GM13977 (cell line): ENCODE results near the gene TGFBR3.

Experiments used
- DNase-seq: peaks from one replicate; pipeline ENCODE4 v3.0.0; 2012; ENCODE audit warnings: low spot score
- in situ Hi-C: fragments of 300-500 bp; cut with MboI; formaldehyde crosslinking; loops from one replicate; pipeline ENCODE4 v1.12.0; 2022; ENCODE audit warnings: low sequenced_read_pairs, low pct_unique_long_range_greater_than_20kb, mixed read lengths, inconsistent platforms; ENCODE audit not compliant: unreplicated experiment
- TF ChIP-seq, protein P1 (sequence below): IDR thresholded peaks from 2 replicates; pipeline ENCODE4 v1.5.1; 2012; ENCODE audit warnings: mild to moderate bottlenecking, control low read depth; ENCODE audit not compliant: insufficient read depth; ENCODE audit errors: extremely low read depth, missing control alignments

TGFBR3 gene

DNA sequence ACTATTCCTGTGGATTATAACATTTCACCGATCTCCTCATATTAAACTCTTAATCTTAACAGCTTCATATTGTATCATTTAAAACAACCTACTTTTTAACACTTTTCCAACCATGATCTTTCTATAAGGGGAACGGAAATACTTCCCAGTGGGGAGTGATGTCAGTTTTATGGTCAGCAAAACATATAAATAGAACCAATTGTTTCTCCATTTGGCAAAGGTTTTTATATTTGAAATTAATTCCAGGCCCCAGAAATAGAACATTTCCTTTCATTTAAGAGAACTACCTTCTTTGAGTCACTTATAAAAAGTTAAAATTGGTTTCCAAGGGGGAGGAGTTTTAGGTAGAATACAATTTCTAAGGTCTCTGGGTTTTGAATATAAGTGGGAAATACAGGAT is 189.6 kb downstream of the TGFBR3 start:
- no peak for DNase-seq
- TF ChIP-seq, protein P1, sequence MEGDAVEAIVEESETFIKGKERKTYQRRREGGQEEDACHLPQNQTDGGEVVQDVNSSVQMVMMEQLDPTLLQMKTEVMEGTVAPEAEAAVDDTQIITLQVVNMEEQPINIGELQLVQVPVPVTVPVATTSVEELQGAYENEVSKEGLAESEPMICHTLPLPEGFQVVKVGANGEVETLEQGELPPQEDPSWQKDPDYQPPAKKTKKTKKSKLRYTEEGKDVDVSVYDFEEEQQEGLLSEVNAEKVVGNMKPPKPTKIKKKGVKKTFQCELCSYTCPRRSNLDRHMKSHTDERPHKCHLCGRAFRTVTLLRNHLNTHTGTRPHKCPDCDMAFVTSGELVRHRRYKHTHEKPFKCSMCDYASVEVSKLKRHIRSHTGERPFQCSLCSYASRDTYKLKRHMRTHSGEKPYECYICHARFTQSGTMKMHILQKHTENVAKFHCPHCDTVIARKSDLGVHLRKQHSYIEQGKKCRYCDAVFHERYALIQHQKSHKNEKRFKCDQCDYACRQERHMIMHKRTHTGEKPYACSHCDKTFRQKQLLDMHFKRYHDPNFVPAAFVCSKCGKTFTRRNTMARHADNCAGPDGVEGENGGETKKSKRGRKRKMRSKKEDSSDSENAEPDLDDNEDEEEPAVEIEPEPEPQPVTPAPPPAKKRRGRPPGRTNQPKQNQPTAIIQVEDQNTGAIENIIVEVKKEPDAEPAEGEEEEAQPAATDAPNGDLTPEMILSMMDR: no peak
- in situ Hi-C loops: no loop called here

DNA sequence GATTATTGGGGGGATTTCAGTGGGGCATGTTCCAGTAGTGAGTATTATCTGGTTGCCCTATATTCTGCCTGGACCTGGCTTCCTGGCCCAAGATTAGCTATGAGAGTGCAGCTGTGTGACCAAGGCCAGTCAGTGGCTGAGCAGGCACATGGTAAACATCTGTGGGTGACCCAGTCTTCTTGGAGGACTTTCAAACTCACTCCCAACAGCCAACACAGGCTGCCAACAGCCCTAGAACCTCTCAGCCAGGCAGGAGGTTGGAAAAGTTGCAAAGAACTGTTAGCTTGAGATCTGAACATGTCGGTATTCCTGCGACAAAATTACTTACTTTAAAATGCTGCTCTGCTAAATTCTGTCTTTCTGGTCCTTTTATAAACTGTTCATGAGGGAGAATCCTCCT is 192.4 kb downstream of the TGFBR3 start:
- in situ Hi-C loops: no loop called here
- DNase-seq: no peak
- TF ChIP-seq, protein P1: no peak

DNA sequence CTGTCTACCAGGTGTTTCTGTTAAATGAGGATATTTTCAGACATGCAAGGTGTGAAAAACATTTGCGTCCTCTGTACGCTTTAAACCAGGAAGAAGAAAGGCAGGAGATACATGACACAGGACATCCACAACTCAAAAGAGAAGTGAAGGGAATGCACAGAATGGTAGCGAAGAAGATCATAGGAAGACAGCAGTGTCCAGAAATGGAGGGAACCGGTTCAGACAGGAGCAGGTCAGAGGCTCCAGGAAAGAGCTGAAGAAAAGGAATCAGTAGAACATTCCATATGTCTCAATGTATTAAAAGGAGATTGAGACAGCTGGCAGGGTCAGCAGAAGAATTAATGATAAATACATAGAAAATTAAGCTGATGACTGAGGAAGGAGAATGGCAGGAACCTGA is 194.4 kb downstream of the TGFBR3 start:
- TF ChIP-seq, protein P1: no peak
- DNase-seq: no peak
- in situ Hi-C loops: no loop called here

DNA sequence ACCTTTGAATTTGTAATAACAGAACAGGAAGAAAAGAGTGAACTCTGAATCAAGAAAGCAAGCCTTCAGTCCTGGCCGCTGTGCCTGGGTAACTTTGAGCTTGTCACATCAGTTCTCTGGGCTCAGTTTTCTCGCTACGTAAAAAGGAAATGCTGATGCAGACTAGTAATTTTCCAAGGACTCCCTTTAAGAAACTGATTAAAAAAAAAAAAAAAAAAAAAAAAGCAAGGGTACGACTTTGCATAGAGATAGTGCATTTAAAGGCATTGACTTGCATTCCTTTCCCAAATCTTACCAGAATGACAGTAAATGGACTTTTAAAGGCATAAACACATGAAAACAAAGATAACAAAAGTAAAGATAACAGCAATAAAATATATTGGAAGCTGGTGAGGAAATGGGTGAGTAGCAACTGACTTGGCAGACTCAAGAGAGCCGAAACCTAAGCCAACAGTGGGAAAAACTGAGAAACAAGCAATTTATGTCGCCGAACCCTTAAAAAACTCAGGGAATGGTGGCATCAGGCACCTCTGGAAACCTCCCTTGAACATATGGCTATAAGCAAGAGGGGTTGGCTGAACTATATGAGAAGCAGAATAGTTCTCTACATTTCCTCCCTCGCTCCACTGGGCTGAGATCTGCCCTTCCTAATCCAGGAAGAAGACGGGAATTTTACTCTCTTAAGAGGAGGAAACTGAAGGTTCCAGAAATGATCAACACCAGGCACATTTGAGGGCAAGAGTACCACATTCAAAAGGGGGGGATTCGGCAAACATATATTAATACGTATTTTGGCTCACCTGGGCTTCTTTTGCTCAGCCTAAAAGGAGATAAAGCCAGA is 196.1 kb downstream of the TGFBR3 start:
- in situ Hi-C loops: no loop called here
- TF ChIP-seq, protein P1: no peak
- DNase-seq: no peak

DNA sequence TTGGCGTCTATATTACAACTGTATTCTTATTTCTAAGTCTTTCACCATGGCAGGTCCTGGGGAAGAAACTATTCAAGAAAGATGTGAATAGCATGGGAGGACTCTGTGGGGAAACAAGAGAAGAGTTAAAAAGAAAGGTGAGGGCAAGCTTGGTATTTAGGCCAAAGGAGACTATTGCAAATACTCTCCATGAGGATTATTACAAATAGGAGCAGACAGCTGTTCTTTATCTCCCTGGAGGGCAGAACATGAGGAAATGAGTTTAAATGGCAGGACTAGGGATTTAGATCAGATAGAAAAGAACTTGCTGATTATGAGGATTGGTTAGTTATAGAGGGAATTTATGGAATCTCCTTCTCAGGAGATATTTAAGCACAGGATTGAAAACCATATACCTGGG is 198.5 kb downstream of the TGFBR3 start:
- no peak for DNase-seq
- in situ Hi-C loops: no loop called here
- TF ChIP-seq, protein P1: no peak

DNA sequence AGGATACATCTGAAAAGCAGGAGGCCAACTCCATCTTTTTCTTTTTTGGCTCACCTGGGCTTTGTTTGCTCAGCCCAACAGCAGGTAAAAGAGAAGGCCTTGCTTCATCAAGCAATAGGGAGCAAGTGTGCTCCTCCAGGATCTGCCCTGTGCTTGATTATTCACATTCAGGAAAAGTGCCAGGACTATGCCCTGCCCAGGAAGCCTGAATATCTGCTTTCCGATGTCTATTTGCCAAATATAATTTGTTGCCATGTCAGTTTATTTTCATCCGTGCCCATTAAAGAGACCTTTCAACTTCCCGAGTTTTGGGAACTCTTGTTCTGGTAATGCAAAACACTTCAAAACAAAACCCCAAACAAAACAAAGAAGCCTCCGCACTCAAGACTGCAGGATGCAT is 200.0 kb downstream of the TGFBR3 start:
- in situ Hi-C loops: no loop called here

More for the DNA sequence above, 200.0 kb downstream of the TGFBR3 start:
- TF ChIP-seq, protein P1: no peak
- no peak for DNase-seq
